OCI-LY7 (cell line): ENCODE data around the gene NUP210. TPM values are rescaled to one million over a fixed set of nuclear protein-coding genes. Genes with fewer than 3 reads are reported as not detected.
"Not testable (repeated sequence)": the region's sequence is repeated elsewhere in the genome, so short reads cannot be mapped to it uniquely, and the experiment has no call there.

ENCODE experiments used
- BruUV-seq: library from RNA; stranded (reverse); fragments of 400-500 nt; replicated peaks from 2 replicates; lab custom pipeline; 2021; lab: Mats Ljungman, UMichigan
- CTCF ChIA-PET: fragments of 300-600 bp; sonication (Branson Sonifier 250); formaldehyde crosslinking; loops from one replicate; lab custom pipeline; 2022; ENCODE audit warnings: antibody characterized with exemption; ENCODE audit not compliant: unreplicated experiment; lab: Charles Lee
- POLR2A ChIA-PET: fragments of 300-600 bp; sonication (Branson Sonifier 250); formaldehyde crosslinking; loops from one replicate; lab custom pipeline; 2022; ENCODE audit warnings: antibody characterized with exemption; lab: Charles Lee
- DNase-seq: peaks from one replicate; pipeline ENCODE4 v3.0.0-alpha.2; 2015; ENCODE audit warnings: low spot score
- H2AFZ ChIP-seq: fragments of 200-600 bp; sonication (generic), shearing (Covaris generic); 2 replicates; pipeline ENCODE4 v1.6.1; 2014; ENCODE audit warnings: mild to moderate bottlenecking, antibody characterized with exemption, low read length, moderate library complexity
- H3K27ac ChIP-seq: fragments of 200-600 bp; sonication (generic); 2 replicates; pipeline ENCODE4 v1.5.1; 2014; ENCODE audit warnings: mixed run types, low read depth, mild to moderate bottlenecking, moderate library complexity, low read length, inconsistent platforms; ENCODE audit not compliant: poor library complexity, severe bottlenecking
- H3K36me3 ChIP-seq: fragments of 200-600 bp; sonication (generic); 2 replicates; pipeline ENCODE4 v1.6.1; 2014; ENCODE audit warnings: mild to moderate bottlenecking, antibody characterized with exemption, low read length, moderate library complexity, mixed read lengths; ENCODE audit not compliant: insufficient read depth
- H3K4me1 ChIP-seq: fragments of 200-600 bp; sonication (generic); 2 replicates; pipeline ENCODE4 v1.5.1; 2014; ENCODE audit warnings: mild to moderate bottlenecking, low read length; ENCODE audit not compliant: insufficient read depth, poor library complexity, severe bottlenecking
- H3K4me2 ChIP-seq: fragments of 200-600 bp; sonication (generic); 2 replicates; pipeline ENCODE4 v1.6.1; 2014; ENCODE audit warnings: mild to moderate bottlenecking, low read length
- H3K4me3 ChIP-seq: fragments of 200-600 bp; sonication (generic); 2 replicates; pipeline ENCODE4 v1.5.1; 2014; ENCODE audit warnings: mild to moderate bottlenecking, low read depth, low read length; ENCODE audit not compliant: poor library complexity, severe bottlenecking
- H3K79me2 ChIP-seq: fragments of 200-600 bp; sonication (generic); 2 replicates; pipeline ENCODE4 v1.6.1; 2016; ENCODE audit warnings: low read depth, mild to moderate bottlenecking, low read length, moderate library complexity, mixed read lengths; ENCODE audit not compliant: insufficient read depth
- H3K9me2 ChIP-seq: fragments of 200-600 bp; sonication (generic); 2 replicates; pipeline ENCODE4 v1.6.1; 2016; ENCODE audit warnings: mild to moderate bottlenecking, low read length, mixed read lengths; ENCODE audit not compliant: insufficient read depth
- H3K9me3 ChIP-seq: fragments of 200-600 bp; sonication (generic); 2 replicates; pipeline ENCODE4 v1.6.1; 2014; ENCODE audit warnings: mild to moderate bottlenecking, mixed run types, low read length, mixed read lengths
- H4K20me1 ChIP-seq: fragments of 200-600 bp; sonication (generic); 2 replicates; pipeline ENCODE4 v1.6.1; 2014; ENCODE audit warnings: mild to moderate bottlenecking, antibody characterized with exemption, low read length, moderate library complexity, mixed read lengths; ENCODE audit not compliant: insufficient read depth
- EZH2phosphoT487 ChIP-seq: fragments of 200-600 bp; sonication (generic); IDR thresholded peaks from 2 replicates; pipeline ENCODE4 v1.6.1; 2018; ENCODE audit warnings: low read depth, borderline replicate concordance, mild to moderate bottlenecking, mixed run types, antibody characterized with exemption, low read length, moderate library complexity, mixed read lengths
- intact Hi-C: fragments of 100-400 bp; cut with micrococcal nuclease; formaldehyde crosslinking; loops from one replicate; pipeline ENCODE4 v1.10.0; 2022; ENCODE audit not compliant: unreplicated experiment
- total RNA-seq, 2 experiments: library from RNA; depleted of rRNA in 1 of 2; stranded (reverse); fragments of >200 nt in 1 of 2; shearing (Covaris generic) in 1 of 2; gene quantifications; 2 replicates each; pipeline ENCODE4 v1.2.3, GENCODE V29; 2014 to 2022
- TF ChIP-seq, protein P1 (sequence below): fragments of 200-600 bp; sonication (generic); conservative IDR thresholded peaks from 2 replicates; pipeline ENCODE4 v1.5.1; 2014; ENCODE audit warnings: mild to moderate bottlenecking, antibody characterized with exemption, low read length, moderate library complexity, mixed read lengths

Gene NUP210
- total RNA-seq, 2 experiments from 2014 or later: 195 to 232 TPM

- H2AFZ ChIP-seq: no peak overlapping the region
- intact Hi-C loops: no loop called here
- POLR2A ChIA-PET: interaction anchor here (0.5 kb wide), 1 partner anchor 22 kb away, joined by 3 read pairs; no protein-coding TSS in a partner anchor
- no peak overlapping the region for H3K27ac ChIP-seq
- H3K9me2 ChIP-seq: no peaks in the 10 kb centered on the region
- peaks cover 30% of the 10 kb centered on the region for H3K4me1 ChIP-seq
- H4K20me1 ChIP-seq: no peaks in the 10 kb centered on the region
- TF ChIP-seq, protein P1, sequence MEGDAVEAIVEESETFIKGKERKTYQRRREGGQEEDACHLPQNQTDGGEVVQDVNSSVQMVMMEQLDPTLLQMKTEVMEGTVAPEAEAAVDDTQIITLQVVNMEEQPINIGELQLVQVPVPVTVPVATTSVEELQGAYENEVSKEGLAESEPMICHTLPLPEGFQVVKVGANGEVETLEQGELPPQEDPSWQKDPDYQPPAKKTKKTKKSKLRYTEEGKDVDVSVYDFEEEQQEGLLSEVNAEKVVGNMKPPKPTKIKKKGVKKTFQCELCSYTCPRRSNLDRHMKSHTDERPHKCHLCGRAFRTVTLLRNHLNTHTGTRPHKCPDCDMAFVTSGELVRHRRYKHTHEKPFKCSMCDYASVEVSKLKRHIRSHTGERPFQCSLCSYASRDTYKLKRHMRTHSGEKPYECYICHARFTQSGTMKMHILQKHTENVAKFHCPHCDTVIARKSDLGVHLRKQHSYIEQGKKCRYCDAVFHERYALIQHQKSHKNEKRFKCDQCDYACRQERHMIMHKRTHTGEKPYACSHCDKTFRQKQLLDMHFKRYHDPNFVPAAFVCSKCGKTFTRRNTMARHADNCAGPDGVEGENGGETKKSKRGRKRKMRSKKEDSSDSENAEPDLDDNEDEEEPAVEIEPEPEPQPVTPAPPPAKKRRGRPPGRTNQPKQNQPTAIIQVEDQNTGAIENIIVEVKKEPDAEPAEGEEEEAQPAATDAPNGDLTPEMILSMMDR: no peak
- no peak for TF ChIP-seq EZH2phosphoT487
- H3K4me3 ChIP-seq: no peak overlapping the region
- CTCF ChIA-PET: no interaction called here
- no TSS peak for BruUV-seq
- peaks cover 5% of the 10 kb centered on the region; the same call in 1 of the 2 replicates for H3K9me3 ChIP-seq
- no peaks in the 10 kb centered on the region for H3K79me2 ChIP-seq
- no peak for DNase-seq
- H3K4me2 ChIP-seq: no peak overlapping the region
- H3K36me3 ChIP-seq: no peaks in the 10 kb centered on the region
Measured at GRCh38 chr3:13432093-13432492, 12.0 kb upstream of the NUP210 start.

- H3K27ac ChIP-seq, H3K9me3 ChIP-seq, H3K36me3 ChIP-seq, H3K79me2 ChIP-seq, H4K20me1 ChIP-seq, H2AFZ ChIP-seq, H3K9me2 ChIP-seq, intact Hi-C loops, BruUV-seq, DNase-seq, H3K4me3 ChIP-seq, H3K4me2 ChIP-seq, CTCF ChIA-PET: not testable (repeated sequence)
- peaks cover 46% of the 10 kb centered on the region for H3K4me1 ChIP-seq
- POLR2A ChIA-PET: interaction anchor here (0.7 to 2.6 kb wide), 3 partner anchors 9 to 21 kb away, joined by 3 to 16 read pairs (median 4); no protein-coding TSS in a partner anchor
Measured at GRCh38 chr3:13430411-13430875, 10.3 kb upstream of the NUP210 start.

DNA sequence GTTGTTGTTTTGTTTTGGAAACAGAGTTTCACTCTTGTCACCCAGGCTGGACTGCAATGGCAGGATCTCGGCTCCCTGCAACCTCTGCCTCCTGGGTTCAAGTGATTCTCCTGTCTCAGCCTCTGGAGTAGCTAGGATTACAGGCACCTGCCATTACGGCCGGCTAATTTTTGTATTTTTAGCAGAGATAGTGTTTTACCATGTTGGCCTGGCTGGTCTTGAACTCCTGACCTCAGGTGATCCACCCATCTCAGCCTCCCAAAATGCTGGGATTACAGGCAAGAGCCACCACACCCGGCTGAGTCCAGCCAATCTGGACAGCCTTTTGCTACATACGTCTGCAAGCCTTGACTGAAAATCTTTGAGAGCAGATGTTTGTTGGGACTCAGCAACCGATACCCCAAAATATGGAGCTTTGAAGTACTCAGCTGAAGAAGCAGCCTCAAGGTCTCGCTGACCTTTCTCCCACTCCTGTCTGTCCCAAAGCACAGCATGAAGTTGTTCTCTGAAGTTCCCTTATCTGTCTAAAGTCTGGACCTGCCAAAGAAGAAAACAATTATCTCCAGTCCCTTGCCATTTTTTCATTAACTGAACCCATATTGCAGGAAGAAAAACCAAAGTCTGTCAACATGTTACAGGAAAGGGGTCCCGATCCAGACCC lies 9.6 kb upstream of the NUP210 start:
- no peaks in the 10 kb centered on the region for H3K79me2 ChIP-seq
- no peak overlapping the region for H3K4me2 ChIP-seq
- peak overlapping the region; percentile 92 for H3K27ac ChIP-seq
- no peaks in the 10 kb centered on the region for H4K20me1 ChIP-seq
- no peaks in the 10 kb centered on the region; the same call in 1 of the 2 replicates for H3K36me3 ChIP-seq
- peaks cover 53% of the 10 kb centered on the region for H3K4me1 ChIP-seq
- no peak overlapping the region for H2AFZ ChIP-seq
- no TSS peak for BruUV-seq
- POLR2A ChIA-PET: interaction anchor here (2.4 to 2.6 kb wide), 2 partner anchors 12 to 22 kb away, joined by 16 to 17 read pairs; no protein-coding TSS in a partner anchor
- H3K4me3 ChIP-seq: no peak overlapping the region
- intact Hi-C loops: loop anchor here (5.0 kb wide), 1 partner anchor 342 kb away; no protein-coding TSS in a partner anchor
- CTCF ChIA-PET: interaction anchor here (1.2 kb wide), 1 partner anchor 22 kb away, joined by 3 read pairs; no protein-coding TSS in a partner anchor
- peaks cover 11% of the 10 kb centered on the region; the same call in 1 of the 2 replicates for H3K9me3 ChIP-seq
- no peak for DNase-seq
- H3K9me2 ChIP-seq: no peaks in the 10 kb centered on the region
- TF ChIP-seq EZH2phosphoT487: no peak
- TF ChIP-seq, protein P1: no peak

DNA sequence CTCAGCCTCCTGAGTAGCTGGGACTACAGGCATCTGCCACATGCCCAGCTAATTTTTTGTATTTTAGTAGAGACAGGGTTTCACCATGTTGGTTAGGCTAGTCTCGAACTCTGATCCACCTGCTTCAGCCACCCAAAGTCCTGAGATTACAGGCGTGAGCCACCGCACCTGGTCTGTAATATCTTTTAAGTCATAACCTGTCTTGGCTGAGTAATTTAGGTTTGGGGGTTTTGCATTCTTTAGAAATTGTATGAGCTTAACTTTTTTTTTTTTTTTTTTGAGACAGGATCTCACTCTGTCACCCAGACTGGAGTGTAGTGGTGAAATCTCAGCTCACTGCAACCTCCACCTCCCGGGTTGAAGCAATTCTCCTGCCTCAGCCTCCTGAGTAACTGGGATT lies 8.6 kb upstream of the NUP210 start:
- intact Hi-C loops: loop anchor here (1.0 to 5.0 kb wide), 3 partner anchors 8 to 341 kb away; partner anchors contain the start of gene NUP210
- Histone ChIP-seq H2AFZ (peak overlapping the region; percentile 35; the same call in 1 of the 2 replicates), H3K27ac (peak overlapping the region; percentile 92), H3K9me3 (peaks cover 11% of the 10 kb centered on the region; the same call in 1 of the 2 replicates), H3K4me2 (peak overlapping the region; percentile 69), H3K4me3 (peak overlapping the region; percentile 53), H3K4me1 (peaks cover 57% of the 10 kb centered on the region)
- H4K20me1 ChIP-seq, H3K9me2 ChIP-seq, H3K79me2 ChIP-seq, H3K36me3 ChIP-seq: not testable (repeated sequence)
- CTCF ChIA-PET: interaction anchor here (0.9 to 1.2 kb wide), 3 partner anchors 24 to 98 kb away, joined by 3 to 5 read pairs (median 3); no protein-coding TSS in a partner anchor
- DNase-seq: peak; percentile 59
- POLR2A ChIA-PET: interaction anchor here (0.6 to 2.7 kb wide), 11 partner anchors 10 to 1416 kb away, joined by 3 to 17 read pairs (median 7); no protein-coding TSS in a partner anchor
- TSS peak; percentile 91 for BruUV-seq
